GM18502 (cell line): ENCODE measurements around the gene ROBO4.

Experiments
- ATAC-seq: cut with Tn5 transposase; IDR thresholded peaks from one replicate; pipeline ENCODE4 v1.9.1; 2021; ENCODE audit warnings: mild to moderate bottlenecking; ENCODE audit not compliant: unreplicated experiment, poor library complexity

Gene ROBO4

DNA sequence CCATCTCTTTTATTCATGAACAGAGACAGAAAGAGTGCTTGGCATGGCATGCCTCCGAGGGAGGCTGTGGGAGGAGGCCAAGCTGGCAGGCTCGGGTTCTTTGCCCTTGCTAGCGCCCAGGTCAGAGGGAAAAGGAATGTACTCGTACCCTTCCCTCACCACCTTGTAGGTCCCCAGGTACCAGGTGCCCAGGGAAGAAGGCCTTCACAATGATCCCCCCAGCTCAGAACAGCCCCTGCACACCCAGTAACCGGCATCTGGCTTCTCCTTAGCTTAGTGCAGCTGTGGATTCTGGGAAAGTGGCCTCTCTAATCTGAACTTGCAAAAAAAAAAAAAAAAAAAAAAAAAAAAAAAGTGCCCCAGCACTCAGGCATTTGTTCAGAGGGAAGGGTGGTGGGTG lies 22.7 kb upstream of the ROBO4 start:
- ATAC-seq: no peak

DNA sequence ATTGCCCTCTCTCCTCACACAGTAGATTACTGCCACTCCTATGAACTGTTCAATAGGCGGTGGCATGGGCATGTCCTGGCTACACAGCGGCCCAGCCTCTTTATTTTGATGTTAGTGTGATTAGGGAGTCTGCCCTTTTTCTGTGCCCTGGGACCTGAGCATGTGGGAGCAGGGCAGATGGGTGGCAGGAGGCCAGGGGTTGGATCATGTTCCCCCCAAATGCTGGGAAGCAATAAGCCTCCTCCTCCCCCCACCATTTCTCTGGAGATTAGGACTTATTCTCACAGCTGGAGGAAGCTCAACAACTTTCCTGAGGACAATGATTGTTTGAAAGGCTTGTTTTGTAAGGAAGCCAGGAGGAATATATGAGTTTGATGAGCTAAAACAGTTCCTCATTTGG lies 22.2 kb upstream of the ROBO4 start:
- no peak for ATAC-seq

DNA sequence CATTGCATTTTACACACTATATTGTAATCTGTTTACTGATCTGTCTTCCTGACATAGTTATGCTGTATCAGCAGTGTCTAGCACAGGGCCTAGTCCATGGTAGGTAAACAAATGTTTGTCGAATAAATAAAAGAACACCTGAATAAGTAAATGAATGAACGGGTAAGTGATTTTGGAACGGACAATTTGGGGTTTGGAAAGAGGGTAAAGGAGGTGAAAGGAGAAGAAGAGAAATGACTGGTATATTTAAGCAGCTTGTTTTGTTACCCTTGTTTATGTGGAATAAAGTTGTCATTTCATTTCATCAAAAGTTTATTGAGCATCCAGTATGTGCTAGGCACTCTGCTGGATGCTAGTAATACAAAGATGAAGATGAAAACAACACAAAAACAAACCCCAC lies 21.3 kb upstream of the ROBO4 start, which contains the start of gene HEPN1:
TSS of gene HEPN1 (plus strand) at position 301 of the 400 bp plus-strand sequence.
- no peak for ATAC-seq

DNA sequence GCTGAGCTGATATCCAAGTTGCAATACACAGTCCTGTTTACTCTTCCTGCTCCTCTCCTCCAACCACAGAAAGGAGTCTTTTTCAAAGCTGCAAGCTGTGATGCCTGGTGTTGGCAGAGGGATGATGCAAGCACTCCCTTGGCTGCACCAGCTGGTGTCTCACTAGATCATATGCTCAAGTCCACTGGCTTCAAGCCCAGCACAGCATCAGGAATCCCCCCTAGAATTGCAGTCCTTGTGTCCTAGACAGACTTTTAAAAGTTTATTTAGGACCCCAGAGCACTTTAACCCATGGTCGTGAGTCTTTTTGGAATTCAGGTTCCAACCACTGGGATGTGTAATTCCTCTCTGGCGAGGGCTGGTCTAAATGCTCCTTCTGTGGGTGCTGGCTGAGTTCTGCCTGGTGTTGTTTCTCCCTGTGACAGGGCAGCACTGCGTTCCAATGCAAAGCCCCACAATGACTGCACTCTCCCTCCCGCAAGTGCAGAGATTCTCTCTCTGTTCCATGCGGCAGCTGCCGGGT lies 19.5 kb upstream of the ROBO4 start:
- ATAC-seq: no peak

DNA sequence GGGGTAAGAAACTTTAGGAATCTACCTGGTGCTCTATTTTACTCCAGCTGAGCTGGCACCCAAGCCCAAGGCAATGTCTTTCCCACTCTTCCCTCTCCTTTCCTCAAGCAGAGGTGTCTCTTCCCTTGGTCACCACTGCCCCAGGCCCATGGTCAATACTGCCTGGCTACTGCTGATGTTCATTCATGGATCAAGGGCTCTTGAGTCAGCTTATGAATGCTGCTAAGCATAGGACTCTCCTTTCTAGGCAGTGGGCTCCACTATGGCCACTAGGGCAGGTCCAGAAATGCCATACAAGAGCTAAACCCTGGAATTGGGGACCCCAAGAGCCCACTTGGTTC lies 18.7 kb upstream of the ROBO4 start:
- ATAC-seq: no peak

DNA sequence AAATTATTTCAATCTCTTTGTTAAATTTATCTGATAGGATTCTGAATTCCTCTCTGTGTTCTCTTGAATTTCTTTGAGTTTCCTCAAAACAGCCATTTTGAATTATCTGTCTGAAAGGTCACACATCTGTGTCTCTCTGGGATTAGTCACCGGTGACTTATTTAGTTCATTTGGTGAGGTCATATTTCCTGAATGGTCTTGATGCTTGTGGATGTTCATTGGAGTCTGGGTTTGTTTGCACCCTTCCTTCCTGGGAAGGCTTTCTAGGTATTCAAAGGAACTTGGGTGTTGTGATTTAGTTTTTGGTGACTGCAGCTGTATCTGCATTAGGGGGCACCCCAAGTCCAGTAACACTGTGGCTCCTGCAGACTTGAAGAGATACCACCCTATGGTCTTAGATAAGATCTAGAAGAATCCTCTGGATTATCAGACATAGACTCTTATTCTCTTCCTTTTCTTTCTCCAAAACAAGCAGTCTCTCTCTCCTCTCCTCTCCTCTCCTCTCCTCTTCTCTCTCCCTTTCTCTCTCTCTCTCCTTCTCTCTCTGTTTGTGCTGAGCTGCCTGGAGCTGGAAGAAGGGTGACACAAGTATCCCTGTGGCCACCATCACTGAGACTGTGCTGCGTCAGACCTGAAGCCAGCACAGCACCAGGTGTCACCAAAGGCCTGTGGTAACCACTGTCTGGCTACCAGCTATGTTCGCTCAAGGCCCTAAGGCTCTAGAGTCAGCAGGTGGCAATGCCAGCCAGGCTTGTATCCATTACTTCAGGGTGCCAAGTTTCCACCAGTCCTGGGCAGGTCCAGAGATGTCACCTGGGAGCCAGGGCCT lies 18.1 kb upstream of the ROBO4 start:
- no peak for ATAC-seq

DNA sequence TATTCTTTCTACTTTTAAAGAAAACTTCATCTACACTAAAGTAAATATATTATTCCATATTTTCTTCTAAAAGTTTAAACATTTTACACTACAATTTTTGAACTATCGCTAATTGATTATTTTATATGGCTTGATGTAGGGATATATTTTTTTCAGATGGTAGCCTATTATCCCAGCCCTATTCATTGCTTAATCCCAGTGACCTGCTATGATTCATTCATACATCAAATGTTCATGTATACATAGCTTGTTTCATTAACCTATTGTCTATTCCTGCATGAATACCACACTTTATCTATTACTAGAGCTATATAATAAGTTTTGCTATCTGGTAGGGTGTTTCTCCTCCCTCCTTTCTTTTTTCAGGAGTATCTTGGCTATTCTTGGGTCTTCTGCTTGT lies 5.0 kb upstream of the ROBO4 start:
- ATAC-seq: no peak

DNA sequence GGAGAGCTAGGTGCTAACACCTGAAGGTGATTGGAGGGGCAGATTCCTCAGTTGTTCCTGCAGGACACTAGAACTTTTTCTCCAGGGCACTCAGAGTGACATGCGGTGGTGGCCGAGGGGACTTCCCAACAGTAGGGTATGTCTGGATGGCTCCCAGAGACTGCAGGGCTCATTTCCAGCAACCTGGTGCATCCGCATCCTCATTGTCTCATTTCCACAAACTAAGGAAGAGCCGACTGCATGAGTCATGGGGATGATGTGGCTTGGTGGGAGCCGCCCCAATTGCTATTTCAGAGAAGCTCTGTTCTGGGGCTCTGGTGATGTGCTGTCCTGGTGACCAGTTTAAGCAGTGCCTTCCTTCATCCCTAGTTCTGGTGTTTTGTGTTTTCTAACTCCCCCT lies 2.8 kb upstream of the ROBO4 start:
- no peak for ATAC-seq

DNA sequence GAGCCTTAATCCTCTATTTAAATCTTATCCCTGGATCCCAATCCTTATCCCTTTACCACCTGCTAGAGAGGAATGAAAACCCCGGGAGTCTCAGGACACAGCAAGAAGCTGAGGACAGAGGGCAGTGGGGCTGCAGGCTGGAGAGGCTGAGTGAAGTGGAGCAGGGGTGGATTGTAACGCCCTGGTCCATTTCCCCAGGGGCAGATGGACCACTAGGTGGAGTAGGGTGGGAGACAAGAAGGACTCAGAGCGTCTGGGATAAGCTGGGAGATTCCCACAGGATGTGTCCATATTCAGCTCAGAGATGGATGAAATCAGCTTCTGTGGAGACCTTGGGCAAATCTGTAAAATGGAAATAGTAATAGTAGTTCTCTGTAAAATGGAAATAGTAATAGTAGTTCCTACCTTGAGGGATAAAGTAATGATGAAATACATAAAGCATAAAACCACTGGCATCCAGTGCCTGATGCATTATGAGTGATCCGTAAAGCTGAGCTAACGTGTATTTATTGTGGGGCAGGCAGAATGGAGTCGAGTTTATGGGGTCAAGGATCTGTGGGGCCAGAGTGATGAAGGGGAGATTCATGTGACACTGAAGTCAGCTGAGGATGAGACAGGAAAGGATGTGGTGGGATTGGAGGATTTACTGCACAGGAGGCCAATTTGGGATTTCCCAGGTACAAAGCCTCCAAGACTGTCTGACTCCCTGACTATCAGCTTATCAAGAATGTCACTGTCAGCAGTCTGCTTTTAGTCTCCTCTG lies 1.9 kb upstream of the ROBO4 start:
- no peak for ATAC-seq

DNA sequence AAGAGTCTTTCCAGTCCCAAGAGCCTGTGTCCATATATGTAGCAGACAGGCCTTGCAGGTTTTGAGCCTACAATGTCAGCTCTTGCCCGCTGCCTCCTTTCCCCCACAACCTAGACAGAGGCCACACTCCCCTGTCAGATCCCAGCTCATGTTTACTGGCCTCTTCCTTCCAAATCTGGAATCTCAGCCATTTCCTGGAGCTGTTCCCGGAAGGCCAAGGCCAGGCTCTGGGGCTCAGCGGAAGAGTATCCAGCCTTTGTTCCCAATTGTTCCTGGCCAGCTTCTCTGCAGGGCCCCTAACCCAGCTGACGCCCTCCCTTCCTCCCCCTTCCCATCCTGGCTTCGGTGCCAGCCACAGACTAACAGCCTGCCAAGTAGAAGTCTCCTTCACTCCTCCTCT lies 1.0 kb upstream of the ROBO4 start:
- ATAC-seq: no peak

DNA sequence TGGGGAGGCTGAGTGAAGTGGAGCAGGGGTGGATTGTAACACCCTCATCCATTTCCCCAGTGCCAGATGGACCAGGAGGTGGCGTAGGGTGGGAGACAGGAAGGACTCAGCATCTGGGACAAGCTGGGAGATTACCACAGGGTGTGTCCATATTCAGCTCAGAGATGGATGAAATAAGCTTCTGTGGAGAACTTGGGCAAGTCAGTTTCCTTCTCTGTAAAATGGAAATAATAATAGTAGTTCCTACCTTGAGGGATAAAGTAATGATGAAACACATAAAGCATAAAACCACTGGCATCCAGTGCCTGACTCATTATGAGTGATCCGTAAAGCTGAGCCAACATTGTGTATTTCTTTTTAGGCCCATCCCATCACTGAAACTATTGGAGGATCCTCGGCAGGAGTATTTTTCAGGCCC lies 607 bp upstream of the ROBO4 start:
- ATAC-seq: no peak

DNA sequence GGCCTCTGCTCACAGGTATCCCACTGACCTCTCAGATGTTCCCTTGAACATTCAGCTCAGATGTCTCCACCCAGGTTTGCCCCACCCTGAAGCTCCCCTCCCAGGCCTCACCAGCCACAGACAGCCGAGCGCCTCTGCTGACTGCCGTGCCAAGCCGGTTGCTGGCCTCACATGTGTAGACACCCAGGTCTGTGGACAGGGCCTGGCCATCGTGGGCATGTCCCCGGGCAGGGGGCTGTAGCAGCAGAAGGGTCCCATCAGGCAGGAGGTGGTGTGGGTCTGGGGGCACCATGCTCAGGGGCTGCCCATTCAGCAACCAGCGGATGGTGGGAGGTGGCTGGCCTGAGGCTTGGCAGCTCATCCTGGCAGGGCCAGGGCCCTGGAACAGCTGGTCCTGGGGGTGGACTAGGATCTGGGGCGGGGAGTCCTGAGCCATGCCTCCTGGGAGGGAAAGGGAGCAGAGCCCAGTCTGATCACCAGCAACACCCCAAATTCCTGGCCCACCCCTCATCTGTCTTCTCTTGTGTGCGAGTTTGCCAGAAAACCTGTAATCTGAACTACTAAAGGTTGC lies 759 bp downstream of the ROBO4 start:
- no peak for ATAC-seq

DNA sequence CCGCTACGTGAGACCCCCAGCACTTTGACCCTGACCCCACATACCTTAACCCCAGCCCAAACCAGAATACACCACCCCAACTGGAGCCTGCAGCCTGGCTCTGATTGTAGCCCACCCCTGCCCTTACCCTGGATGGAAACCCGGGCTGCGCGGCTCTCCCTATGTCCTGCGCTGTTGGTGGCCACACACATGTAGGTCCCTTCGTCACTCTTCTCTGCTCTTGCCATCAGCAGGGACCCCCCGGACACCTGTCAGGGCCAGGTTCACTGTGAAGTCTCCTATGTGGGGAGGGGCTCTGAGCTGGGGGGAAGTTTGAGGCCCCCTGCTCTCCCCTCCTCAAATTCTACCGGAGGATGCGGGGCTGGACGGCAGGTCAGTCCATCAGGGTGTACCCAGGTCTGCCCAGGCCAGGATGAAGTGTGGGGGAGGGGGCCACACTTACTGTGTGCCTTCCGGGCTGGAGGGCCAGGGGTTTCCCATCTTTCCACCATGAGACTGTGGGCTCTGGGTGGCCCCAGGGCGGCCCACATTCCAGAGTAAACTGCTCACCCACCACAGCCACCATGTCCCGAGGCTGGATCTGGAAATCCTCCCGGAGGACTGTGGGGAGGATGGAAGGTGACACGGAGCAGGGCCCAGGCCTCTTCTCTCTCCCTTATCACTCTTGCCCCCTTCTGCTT lies 1.5 kb downstream of the ROBO4 start:
- ATAC-seq: no peak

DNA sequence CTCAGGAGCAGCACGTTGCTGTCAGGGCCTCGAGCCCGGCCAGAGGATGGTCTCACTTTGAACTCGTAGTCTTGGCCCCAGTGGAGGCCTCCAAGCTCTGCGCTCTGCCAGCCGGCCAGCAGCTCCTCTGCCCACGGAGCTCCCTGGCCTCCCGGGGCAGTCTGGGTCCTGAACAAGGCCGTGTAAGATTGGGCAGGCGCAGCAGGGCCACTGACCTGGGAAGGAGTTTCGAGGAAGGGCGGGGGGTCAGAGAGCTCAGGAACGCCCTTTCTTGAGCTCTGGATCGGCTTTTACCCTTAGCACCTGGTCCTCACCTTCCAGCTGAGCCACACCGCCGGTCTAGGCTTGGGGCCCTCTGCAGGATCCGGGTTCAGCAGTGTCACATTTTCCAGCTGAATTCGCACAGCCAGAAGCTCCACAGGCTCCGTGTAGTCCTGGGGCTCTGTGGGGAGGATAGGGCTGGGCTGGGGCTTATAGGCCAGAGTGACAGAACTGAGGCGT lies 2.1 kb downstream of the ROBO4 start:
- no peak for ATAC-seq

DNA sequence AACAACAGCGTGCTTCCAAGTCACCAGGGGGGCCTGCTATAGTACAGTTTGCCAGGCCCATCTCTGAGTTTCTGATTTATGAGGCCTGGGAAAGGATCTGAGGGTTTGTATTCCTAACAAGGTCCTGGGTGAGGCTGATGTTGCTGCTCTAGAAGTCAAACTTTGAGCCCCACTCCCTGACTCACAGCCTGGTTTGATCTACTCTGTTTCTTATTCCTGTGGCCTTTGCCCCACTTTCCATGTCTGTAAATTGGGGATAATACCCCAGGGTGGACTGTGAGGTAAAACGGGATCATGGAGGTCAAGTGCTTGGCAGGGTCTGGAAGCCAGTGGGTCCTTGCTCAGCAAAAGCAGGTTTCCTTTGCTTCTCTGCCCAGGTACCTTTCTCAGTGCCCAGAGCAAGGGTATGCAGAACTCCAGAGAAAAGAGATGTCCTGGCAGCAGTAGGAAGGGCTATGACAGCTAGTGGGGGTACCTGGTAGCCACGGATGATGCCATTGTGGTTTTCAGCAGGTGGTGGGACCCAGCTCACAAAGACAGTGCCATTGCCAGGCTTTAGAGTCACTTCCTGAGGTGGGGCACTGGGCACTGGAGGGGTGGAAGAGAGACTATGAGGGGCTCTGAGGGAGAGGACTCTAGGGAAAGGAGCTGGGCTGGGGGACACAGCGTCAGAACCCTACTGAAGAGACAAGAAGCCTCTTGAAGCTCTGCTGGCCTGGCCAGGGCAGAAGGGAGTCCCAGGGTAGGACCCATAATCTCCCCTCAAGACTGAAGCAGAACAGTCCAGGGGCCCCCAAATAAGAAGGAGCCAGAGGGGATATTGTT lies 2.8 kb downstream of the ROBO4 start:
- no peak for ATAC-seq

DNA sequence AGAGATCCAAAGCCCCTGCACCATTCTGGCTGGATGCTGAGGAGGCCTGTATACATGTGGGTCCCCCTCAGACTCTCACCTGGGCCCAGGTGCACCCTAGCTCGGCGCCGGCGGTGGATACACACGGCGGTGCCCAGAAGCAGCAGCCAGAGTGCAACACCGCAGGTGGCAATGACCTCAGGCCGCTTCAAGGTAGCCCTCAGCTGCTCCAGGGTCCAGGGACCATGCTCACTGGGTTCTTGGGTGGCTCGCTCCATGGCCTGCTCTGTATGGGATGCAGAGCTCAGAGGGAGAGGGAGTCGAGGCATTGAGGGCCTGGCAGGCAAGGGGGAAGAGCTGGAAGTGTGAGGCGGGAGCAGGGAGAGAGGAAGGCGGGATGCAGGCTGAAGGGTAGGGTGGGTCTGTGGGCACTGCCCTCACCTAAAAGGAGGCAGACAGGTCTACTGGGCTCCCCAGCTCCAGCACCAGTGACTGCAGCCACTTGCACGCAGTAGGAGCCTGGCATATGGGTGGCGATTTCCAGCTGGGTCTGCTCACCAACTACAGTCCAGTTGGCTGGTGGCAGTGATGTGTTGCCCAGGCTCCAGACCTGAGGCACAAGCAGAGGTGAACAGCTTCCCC lies 3.8 kb downstream of the ROBO4 start:
- no peak for ATAC-seq

DNA sequence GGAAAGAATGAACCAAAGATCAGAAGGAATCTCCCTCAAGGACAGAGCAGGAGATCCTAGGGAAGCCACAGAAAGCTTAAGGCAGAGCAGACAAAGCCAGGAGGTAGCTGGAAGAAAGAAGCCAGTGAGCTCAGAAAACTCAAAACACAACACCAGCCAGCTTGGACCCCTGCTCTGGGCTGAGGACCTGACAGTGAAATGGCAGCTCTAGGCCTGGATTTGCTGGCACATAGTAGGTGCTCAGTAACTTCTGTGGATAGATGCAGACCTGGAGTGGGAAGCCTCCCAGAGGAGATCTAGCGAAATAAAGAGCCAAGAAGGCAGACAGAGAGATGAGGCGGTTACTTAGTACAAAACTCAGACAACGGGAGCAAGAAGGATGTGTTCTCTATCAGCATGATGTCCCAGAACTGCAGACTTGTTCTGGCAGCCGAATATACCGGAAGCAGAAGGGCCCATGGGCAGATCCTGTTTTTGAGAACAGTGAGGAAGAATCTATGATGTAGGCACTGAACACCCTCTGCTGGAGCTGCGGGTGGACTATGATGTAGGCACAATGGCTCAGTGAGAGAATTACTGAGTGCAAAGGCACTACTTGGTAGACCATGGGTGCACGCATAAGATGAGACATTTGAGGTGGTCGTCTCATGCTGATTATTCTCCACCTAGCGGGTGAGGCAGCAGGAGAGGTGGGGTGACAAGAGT lies 4.8 kb downstream of the ROBO4 start:
- ATAC-seq: no peak

DNA sequence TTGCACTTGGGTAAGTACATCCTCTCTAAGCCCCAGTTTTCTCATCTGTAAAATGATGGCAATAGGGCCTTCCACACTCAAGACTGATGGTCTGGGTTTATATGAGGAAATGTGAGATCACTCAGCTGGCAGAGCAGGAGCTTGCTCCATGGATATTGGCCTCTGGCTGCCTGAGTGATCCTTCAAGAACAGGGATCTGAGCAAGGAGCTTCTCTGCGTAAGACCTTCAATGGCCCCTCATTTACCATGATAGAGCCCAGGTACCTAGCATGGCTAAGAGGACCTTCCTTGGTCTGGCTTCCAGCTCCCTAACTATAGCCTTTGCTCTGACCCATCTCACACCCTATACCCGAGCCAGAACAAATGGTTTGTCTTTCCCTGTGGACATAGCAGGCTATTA lies 5.5 kb downstream of the ROBO4 start:
- no peak for ATAC-seq
